T47D (cell line): ENCODE results near the gene ADAP1.
"Not testable (repeated sequence)": the region's sequence is repeated elsewhere in the genome, so short reads cannot be mapped to it uniquely, and the experiment has no call there.

Source experiments
- DNase-seq, 2 experiments: peaks; one replicate each; pipeline versions ENCODE4 v3.0.0 to v3.0.0-alpha.2; 2011 to 2012; ENCODE audit warnings: low read depth in 1 of 2, low spot score in 1 of 2
- JUND ChIP-seq: IDR thresholded peaks from 2 replicates; pipeline ENCODE4 v1.6.1; 2012; ENCODE audit warnings: low read depth
- in situ Hi-C: cut with HindIII; loops from 2 replicates; pipeline ENCODE4 v1.10.0; 2016; ENCODE audit warnings: low sequenced_read_pairs, low pct_unique_long_range_greater_than_20kb

The ADAP1 gene, protein sequence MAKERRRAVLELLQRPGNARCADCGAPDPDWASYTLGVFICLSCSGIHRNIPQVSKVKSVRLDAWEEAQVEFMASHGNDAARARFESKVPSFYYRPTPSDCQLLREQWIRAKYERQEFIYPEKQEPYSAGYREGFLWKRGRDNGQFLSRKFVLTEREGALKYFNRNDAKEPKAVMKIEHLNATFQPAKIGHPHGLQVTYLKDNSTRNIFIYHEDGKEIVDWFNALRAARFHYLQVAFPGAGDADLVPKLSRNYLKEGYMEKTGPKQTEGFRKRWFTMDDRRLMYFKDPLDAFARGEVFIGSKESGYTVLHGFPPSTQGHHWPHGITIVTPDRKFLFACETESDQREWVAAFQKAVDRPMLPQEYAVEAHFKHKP

DNA sequence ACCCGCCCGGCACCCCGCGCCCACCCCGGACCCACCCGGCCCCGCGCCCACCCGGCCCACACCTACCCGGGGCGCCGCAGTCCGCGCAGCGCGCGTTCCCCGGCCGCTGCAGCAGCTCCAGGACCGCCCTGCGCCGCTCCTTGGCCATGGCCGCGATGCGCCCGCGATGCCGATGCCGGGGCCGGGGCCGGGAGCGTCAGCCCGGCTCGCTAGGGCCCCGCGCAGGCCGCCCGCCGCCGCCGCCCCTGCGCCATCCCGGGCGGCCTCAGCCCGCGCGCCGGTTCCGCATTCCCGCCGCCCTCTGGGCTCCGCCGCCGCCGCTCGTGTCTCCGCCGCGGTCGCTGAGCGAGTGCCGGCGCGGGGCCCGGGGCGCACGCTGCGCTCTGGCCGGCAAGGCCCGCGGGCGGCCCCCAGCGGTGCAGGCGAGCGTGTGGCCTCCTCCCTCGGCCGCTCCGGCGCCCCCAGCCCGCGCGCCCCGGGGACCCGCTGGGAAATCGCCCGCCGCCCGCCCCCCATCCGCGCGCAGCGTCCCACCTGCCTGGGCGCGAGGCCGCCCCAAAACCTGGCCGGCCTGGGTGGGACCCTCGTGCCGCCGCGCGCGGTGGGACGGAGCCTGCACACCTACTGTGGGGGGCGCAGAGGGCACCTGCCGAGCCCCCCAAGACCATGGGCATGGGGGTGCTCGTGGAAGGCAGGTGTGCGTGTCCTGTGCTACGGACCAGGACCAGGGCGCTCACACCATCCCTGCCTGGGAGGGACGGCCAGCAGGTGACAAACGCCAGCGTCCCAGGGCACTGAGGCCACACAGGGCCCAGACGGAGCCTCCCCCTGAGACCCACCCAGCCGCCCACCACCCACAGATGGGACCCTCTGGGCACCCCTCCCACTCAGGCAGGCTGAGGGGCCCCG, at the start of gene ADAP1:
TSS of gene ADAP1 (minus strand) at position 351 of the 909 bp plus-strand sequence. CDS start at position 148, 203 bp downstream.
- peak; percentile 76 to 80 for DNase-seq
- TF ChIP-seq JUND = no peak
- in situ Hi-C loops = no loop called here

DNA sequence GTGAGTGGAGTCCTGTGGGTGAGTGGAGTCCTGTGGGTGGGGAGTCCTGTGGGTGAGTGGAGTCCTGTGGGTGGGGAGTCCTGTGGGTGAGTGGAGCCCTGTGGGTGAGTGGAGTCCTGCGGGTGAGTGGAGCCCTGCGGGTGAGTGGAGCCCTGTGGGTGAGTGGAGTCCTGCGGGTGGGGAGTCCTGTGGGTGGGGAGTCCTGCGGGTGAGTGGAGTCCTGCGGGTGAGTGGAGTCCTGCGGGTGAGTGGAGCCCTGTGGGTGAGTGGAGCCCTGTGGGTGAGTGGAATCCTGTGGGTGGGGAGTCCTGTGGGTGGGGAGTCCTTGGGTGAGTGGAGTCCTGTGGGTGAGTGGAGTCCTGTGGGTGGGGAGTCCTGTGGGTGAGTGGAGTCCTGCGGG, 48.0 kb upstream of the ADAP1 start:
- DNase-seq, in situ Hi-C loops: not testable (repeated sequence)

DNA sequence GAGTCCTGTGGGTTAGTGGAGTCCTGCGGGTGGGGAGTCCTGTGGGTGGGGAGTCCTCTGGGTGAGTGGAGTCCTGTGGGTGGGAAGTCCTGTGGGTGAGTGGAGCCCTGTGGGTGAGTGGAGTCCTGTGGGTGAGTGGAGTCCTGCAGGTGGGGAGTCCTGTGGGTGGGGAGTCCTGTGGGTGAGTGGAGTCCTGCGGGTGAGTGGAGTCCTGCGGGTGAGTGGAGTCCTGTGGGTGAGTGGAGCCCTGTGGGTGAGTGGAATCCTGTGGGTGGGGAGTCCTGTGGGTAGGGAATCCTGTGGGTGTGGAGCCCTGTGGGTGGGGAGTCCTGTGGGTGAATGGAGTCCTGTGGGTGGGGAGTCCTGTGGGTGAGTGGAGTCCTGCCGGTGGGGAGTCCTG, 47.5 kb upstream of the ADAP1 start:
- DNase-seq, in situ Hi-C loops: not testable (repeated sequence)

DNA sequence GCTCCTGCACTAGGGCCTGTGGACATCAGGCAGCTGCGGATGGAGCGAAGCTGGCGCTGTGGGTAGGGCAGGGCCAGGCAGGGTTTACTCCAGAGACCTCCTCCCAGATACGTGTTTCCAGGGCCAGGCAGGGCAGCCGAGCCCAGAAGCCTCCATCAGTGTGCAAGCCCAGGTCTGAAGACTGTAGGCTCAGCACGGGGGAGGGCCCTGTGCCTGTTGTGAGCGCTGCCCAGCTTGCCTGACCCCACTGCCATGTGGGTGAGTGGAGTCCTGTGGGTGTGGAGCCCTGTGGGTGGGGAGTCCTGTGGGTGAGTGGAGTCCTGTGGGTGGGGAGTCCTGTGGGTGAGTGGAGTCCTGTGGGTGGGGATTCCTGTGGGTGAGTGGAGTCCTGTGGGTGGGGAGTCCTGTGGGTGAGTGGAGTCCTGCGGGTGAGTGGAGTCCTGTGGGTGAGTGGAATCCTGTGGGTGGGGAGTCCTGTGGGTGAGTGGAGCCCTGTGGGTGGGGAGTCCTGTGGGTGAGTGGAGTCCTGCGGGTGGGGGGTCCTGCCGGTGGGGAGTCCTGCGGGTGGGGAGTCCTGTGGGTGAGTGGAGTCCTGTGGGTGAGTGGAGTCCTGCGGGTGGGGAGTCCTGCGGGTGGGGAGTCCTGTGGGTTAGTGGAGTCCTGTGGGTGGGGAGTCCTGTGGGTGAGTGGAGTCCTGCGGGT, 46.7 kb upstream of the ADAP1 start:
- DNase-seq, in situ Hi-C loops: not testable (repeated sequence)

DNA sequence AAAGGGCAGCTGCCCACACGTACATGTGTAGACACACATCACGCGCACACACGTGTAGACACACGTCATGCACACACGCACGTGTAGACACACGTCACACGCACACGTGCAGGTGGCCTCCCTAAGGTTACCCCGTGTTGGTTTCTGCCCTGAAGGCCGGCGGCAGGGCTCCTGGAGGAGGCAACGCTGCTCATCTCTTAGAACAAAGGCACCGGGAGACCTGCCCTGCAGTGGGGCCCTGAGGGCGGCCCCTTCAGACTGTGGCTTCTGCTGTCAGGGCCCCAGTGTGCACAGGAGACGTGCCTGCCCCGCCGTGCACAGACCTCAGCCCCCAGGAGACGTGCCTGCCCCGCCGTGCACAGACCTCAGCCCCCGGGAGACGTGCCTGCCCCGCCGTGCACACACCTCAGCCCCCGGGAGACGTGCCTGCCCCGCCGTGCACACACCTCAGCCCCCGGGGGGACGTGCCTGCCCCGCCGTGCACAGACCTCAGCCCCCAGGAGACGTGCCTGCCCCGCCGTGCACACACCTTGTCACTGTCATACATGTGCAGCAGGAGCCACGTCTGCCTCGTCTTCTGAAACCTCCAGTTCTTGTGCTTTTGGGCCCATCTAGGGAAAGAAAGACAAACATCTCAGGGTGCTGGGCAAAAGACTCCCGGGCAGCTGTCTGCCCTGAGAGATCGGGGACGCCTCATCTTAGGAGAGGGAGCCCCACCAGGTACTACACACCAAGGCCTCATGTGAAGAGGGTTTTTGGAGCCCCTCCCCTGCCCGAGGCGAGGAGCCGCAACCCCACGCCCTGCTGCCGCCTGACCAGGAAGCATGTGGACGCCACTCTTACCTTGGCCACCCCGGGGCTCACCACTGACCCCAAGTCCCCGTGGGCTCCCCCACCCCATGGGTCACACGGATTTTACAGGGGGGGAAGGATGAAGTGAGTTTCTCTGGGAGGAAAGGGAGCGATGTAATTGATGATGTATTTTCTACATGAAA, 45.8 kb upstream of the ADAP1 start:
- no peak for TF ChIP-seq JUND
- no peak for DNase-seq
- in situ Hi-C loops = no loop called here

DNA sequence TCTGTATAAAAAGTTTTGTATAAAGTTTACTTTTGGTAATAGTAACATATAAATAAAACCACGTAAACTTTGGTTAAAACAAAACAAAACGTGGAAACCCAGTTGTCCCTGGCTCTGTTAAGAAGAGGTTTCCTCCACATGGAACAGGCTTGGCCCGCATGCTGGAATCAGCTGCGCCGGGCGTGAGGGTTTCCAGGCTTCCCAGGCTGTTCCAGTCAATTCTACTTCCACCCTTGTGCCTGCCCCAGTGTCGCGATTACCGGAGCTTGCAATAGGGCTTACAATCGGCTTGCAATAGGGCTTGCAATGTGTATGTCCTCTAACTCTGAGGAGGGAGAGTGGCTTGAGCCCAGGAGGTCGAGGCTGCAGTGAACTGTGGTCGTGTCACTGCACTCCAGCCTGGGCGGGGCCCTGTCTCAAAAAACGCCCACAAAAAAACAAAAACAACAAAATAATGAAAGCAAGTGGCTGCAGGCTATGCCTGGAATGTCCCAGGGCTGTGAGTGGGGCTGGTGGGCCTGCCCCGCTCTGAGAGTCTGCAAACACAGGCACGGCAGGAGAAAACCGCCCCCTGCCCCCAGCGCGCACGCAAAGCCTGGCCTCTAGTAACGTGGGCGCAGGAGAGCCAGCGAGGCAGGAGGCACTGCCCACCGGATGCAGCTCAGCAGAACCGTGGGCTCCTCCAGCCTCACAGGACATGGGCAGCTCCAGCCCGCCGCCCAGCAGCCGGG, 44.8 kb upstream of the ADAP1 start:
- no peak for DNase-seq
- TF ChIP-seq JUND = no peak
- in situ Hi-C loops = no loop called here

DNA sequence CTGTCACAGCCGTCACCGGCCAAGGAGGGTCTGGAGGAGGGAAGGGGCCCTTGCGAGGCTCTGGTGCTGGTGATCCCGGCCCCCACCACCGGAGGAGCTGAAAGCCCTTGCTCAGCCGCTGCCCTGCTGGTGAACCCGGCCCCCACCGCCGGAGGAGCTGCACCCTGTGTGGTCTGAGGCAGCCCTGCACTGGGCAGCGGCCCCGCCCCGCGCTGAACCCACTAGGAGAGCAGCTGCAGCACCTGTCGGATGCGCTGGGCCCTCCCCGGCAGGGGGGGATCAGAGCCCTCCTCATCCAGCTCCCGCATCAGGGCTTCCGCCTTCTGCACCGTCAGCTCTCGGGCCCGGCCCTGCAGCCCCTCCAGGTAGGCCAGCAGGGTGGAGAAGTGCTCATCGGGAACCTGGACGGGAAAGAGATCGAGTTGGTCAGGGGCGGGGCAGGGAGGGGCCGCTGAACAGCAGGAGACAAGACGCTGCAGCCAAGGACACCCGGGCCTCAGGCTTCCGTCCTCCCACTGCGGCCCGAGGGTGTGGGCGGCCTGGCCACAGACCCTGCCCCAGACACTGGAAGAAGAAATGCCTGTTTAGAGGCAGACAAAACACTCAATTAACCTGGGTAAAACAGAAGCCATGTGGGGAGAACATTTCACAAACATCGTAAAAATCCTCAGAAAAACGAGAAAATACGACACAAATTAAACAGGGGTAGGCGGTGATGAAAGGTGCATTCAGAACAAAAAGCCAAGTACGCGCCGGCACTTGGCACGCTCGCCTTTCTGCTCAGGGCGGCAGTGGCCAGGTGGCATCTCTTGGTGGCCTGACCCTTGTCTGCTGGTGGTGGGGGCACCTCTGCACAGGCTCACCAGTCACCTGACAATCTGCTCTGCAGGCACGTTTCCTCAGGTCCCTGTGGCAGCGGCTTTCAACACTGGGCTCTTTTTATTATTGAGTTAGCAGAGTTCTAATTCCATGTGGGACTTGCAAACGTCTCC, 43.2 kb upstream of the ADAP1 start:
- TF ChIP-seq JUND = no peak
- DNase-seq = no peak
- in situ Hi-C loops = no loop called here

DNA sequence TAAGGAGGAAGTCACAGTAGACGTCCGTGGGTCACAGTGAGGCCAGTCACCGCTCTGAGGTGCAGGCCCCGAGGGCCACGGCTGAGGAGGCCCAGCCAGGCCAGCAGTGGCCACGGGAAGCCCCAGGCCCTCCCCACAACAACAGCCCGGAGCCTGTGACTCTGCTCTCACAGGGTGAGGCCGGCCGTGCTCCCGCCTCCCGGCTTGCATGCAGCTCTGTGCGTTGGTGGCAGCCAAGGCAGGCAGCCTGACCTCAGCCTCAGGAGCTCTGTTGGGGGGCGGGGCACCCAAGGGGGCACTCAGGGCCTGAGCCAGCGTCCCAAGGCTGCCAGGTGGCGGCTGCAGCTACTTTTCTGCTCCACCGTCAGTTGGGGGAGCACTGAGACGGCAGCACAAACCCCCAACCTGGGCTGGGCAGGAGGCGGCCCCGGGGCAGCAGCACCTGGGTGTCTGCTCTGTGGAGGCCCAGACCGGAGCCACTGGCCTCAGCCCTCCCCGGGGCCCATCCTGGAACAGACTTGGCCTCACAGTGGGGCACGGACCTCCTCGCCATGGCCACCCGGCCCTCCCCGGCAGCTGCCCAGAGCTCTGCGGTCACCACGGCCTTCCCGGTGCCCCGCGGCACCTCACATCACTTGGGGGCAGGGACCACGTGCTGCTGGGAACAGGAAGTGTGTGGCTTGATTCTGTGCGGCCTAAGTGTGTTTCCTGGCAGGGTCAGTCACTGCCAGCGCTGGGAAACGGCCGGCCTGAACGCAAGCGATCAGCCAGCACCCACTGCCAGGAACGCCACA, 41.8 kb upstream of the ADAP1 start:
- no peak for DNase-seq
- in situ Hi-C loops = no loop called here
- no peak for TF ChIP-seq JUND

DNA sequence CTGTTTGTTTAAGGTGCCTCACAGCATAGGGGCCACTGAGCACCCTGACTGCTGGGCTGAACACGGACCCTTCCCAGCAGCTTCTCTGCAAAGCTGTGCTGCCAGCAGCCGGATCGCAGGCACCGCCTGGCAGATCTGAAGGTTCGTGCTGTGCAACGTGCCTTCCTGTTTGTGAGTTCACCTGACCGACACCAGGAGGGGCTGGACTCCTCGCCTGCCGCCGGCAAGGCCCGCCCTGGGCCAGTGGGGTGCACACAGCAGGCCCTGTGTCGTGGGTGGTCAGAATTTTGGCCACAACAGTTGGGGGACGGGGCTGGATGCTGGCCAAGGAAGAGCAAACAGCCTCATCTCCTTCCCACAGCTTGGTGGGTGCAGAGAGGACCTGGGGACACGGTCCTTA, 41.1 kb upstream of the ADAP1 start:
- in situ Hi-C loops = no loop called here
- TF ChIP-seq JUND = no peak
- DNase-seq = no peak
